ENCODE results near the gene OR52E4.

DNA sequence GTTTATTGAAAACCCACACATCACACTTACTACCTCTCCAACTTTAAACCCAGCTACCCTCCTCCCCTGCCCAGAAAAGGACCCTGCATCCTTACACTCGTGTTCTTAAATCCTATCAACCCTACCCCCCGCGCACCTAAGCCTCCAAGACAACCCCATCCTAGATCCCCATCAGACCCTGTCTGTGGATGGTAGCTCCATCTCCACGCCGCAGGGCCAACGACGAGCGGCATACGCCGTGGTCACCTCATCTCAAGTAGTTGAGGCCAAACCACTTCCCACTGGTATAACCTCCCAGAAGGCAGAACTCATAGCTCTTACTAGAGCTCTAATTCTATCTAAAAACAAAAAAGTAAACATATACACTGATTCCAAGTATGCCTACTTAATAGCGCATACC lies 52.2 kb downstream of the OR52E4 start:
- TF ChIP-seq TAF1 (IDR thresholded peaks at IDR 0.05; ENCODE audit: borderline replicate concordance, insufficient read depth, low read length): no peak
- no peak for TF ChIP-seq SIN3A (IDR thresholded peaks at IDR 0.05; ENCODE audit: borderline replicate concordance, insufficient read depth, low read length)
- TF ChIP-seq, protein P1, sequence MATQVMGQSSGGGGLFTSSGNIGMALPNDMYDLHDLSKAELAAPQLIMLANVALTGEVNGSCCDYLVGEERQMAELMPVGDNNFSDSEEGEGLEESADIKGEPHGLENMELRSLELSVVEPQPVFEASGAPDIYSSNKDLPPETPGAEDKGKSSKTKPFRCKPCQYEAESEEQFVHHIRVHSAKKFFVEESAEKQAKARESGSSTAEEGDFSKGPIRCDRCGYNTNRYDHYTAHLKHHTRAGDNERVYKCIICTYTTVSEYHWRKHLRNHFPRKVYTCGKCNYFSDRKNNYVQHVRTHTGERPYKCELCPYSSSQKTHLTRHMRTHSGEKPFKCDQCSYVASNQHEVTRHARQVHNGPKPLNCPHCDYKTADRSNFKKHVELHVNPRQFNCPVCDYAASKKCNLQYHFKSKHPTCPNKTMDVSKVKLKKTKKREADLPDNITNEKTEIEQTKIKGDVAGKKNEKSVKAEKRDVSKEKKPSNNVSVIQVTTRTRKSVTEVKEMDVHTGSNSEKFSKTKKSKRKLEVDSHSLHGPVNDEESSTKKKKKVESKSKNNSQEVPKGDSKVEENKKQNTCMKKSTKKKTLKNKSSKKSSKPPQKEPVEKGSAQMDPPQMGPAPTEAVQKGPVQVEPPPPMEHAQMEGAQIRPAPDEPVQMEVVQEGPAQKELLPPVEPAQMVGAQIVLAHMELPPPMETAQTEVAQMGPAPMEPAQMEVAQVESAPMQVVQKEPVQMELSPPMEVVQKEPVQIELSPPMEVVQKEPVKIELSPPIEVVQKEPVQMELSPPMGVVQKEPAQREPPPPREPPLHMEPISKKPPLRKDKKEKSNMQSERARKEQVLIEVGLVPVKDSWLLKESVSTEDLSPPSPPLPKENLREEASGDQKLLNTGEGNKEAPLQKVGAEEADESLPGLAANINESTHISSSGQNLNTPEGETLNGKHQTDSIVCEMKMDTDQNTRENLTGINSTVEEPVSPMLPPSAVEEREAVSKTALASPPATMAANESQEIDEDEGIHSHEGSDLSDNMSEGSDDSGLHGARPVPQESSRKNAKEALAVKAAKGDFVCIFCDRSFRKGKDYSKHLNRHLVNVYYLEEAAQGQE (IDR thresholded peaks at IDR 0.05; ENCODE audit: insufficient read depth in 1 of 2, low read depth in 2 of 2, low read length in 2 of 2): no peak

Measured in PFSK-1 (cell line).